PC-9 (cell line): ENCODE measurements around the gene PIK3R1. TPM values are rescaled to one million over a fixed set of nuclear protein-coding genes. Genes with fewer than 3 reads are reported as not detected.

Experiments
- BruUV-seq: library from RNA; stranded (reverse); fragments of 400-500 nt; replicated peaks from 2 replicates; lab custom pipeline; 2021; lab: Mats Ljungman, UMichigan
- CTCF ChIA-PET: fragments of 300-600 bp; sonication (Branson Sonifier 250); formaldehyde crosslinking; loops from one replicate; lab custom pipeline; 2022; ENCODE audit warnings: antibody characterized with exemption; lab: Charles Lee
- POLR2A ChIA-PET: fragments of 300-600 bp; sonication (Branson Sonifier 250); formaldehyde crosslinking; loops from one replicate; lab custom pipeline; 2022; ENCODE audit warnings: antibody characterized with exemption; ENCODE audit not compliant: unreplicated experiment; lab: Charles Lee
- DNase-seq, 2 experiments: peaks; one replicate each; pipeline versions ENCODE4 v3.0.0 to v3.0.0-alpha.2; 2015 to 2022; ENCODE audit warnings: mixed read lengths in 1 of 2
- H2AFZ ChIP-seq: fragments of 200-600 bp; sonication (generic); 2 replicates; pipeline ENCODE4 v1.8.1; 2017; ENCODE audit warnings: antibody characterized with exemption
- H3F3A ChIP-seq: fragments of 200-600 bp; sonication (generic); 2 replicates; pipeline ENCODE4 v1.8.1; 2017; ENCODE audit warnings: antibody characterized with exemption, mild to moderate bottlenecking, low read depth; ENCODE audit not compliant: insufficient read depth
- H3K27ac ChIP-seq: fragments of 200-600 bp; sonication (generic); 2 replicates; pipeline ENCODE4 v1.6.1; 2016; ENCODE audit warnings: mixed run types
- H3K27me3 ChIP-seq: fragments of 200-600 bp; sonication (generic); 2 replicates; pipeline ENCODE4 v1.6.1; 2016; ENCODE audit warnings: low read depth, mixed run types; ENCODE audit not compliant: insufficient read depth
- H3K36me3 ChIP-seq: fragments of 200-600 bp; sonication (generic); 2 replicates; pipeline ENCODE4 v1.6.1; 2016; ENCODE audit warnings: low read depth, mixed run types
- H3K4me1 ChIP-seq: fragments of 200-600 bp; sonication (generic); replicated peaks from 2 replicates; pipeline ENCODE4 v1.6.1; 2016; ENCODE audit warnings: mixed run types; ENCODE audit not compliant: insufficient read depth
- H3K4me2 ChIP-seq: fragments of 200-600 bp; sonication (generic); 2 replicates; pipeline ENCODE4 v1.6.1; 2017; ENCODE audit warnings: mixed run types
- H3K4me3 ChIP-seq: fragments of 200-600 bp; sonication (generic); 2 replicates; pipeline ENCODE4 v1.6.1; 2016; ENCODE audit warnings: mixed run types
- H3K79me2 ChIP-seq: fragments of 200-600 bp; sonication (generic); 2 replicates; pipeline ENCODE4 v1.6.1; 2017; ENCODE audit warnings: low read depth, mixed run types
- H3K9me2 ChIP-seq: fragments of 200-600 bp; sonication (generic); 2 replicates; pipeline ENCODE4 v1.8.1; 2017; ENCODE audit warnings: mild to moderate bottlenecking; ENCODE audit not compliant: insufficient read depth
- H3K9me3 ChIP-seq: fragments of 200-600 bp; sonication (generic); 2 replicates; pipeline ENCODE4 v1.8.1; 2016; ENCODE audit warnings: low read depth; ENCODE audit not compliant: insufficient read depth
- H4K20me1 ChIP-seq: fragments of 200-600 bp; sonication (generic); 2 replicates; pipeline ENCODE4 v1.8.1; 2017; ENCODE audit not compliant: insufficient read depth
- CTCF ChIP-seq: fragments of 200-600 bp; sonication (generic); conservative IDR thresholded peaks from 2 replicates; pipeline ENCODE4 v1.6.1; 2017; ENCODE audit warnings: mixed run types, antibody characterized with exemption, mild to moderate bottlenecking, moderate library complexity
- EZH2 ChIP-seq: fragments of 200-600 bp; sonication (generic); IDR thresholded peaks from 2 replicates; pipeline ENCODE4 v1.8.0; 2017; ENCODE audit warnings: antibody characterized with exemption, low read depth
- intact Hi-C: fragments of 100-400 bp; cut with micrococcal nuclease; formaldehyde crosslinking; loops from one replicate; pipeline ENCODE4 v1.10.0; 2022; ENCODE audit not compliant: unreplicated experiment
- total RNA-seq: library from RNA; stranded (reverse); gene quantifications from 2 replicates; pipeline ENCODE4 v1.2.3, GENCODE V29; 2021

The PIK3R1 gene
- total RNA-seq, 1 experiment from 2014 or later: 15.9 TPM

- no TSS peak for BruUV-seq
- Histone ChIP-seq H3K79me2 (no peaks in the 10 kb centered on the region), H4K20me1 (peaks cover 7% of the 10 kb centered on the region; the same call in 1 of the 2 replicates), H3K36me3 (no peaks in the 10 kb centered on the region), H3K4me2 (no peak overlapping the region), H2AFZ (no peak overlapping the region), H3K4me3 (no peak overlapping the region), H3K4me1 (no peaks in the 10 kb centered on the region), H3K9me3 (no peaks in the 10 kb centered on the region), H3K27me3 (no peaks in the 10 kb centered on the region), H3F3A (no peaks in the 10 kb centered on the region), H3K27ac (no peak overlapping the region), H3K9me2 (no peaks in the 10 kb centered on the region)
- no peak for DNase-seq
- no peak for TF ChIP-seq EZH2
- TF ChIP-seq CTCF: no peak
- ChIA-PET CTCF (interaction anchor here (1.6 kb wide), 1 partner anchor 1005 kb away, joined by 9 read pairs; no protein-coding TSS in a partner anchor), POLR2A (no interaction called here)
- intact Hi-C loops: loop anchor here (5.0 kb wide), 2 partner anchors 759 to 1439 kb away; no protein-coding TSS in a partner anchor
Observed at GRCh38 chr5:68251386-68251785, 35.8 kb downstream of the PIK3R1 start.

GRCh38 chr5:68251804-68252522 is 36.4 kb downstream of the PIK3R1 start:
- no peak overlapping the region for H3K27ac ChIP-seq
- H3K4me1 ChIP-seq: no peaks in the 10 kb centered on the region
- H3K9me2 ChIP-seq: no peaks in the 10 kb centered on the region
- no peak overlapping the region for H3K4me2 ChIP-seq
- no peak overlapping the region for H3K4me3 ChIP-seq
- peaks cover 6% of the 10 kb centered on the region; the same call in 1 of the 2 replicates for H4K20me1 ChIP-seq
- H3K79me2 ChIP-seq: no peaks in the 10 kb centered on the region
- no peak overlapping the region for H2AFZ ChIP-seq
- no peaks in the 10 kb centered on the region for H3K27me3 ChIP-seq
- BruUV-seq: no TSS peak
- no peak for DNase-seq
- H3F3A ChIP-seq: no peaks in the 10 kb centered on the region
- H3K36me3 ChIP-seq: no peaks in the 10 kb centered on the region
- CTCF ChIA-PET: interaction anchor here (0.5 to 1.6 kb wide), 7 partner anchors 35 to 1090 kb away, joined by 3 to 9 read pairs (median 4); no protein-coding TSS in a partner anchor
- POLR2A ChIA-PET: no interaction called here
- intact Hi-C loops: loop anchor here (1.0 to 5.0 kb wide), 4 partner anchors 760 to 1440 kb away; no protein-coding TSS in a partner anchor
- H3K9me3 ChIP-seq: no peaks in the 10 kb centered on the region
- no peak for TF ChIP-seq EZH2
- TF ChIP-seq CTCF: no peak

GRCh38 chr5:68252673-68253623 is 37.4 kb downstream of the PIK3R1 start:
- H4K20me1 ChIP-seq: 0 out of 2 replicates have a peak, but pooled peaks cover 4% of the 10 kb centered on the region
- no peaks in the 10 kb centered on the region for H3K4me1 ChIP-seq
- intact Hi-C loops: loop anchor here (1.0 to 5.0 kb wide), 4 partner anchors 761 to 1441 kb away; no protein-coding TSS in a partner anchor
- H3F3A ChIP-seq: no peaks in the 10 kb centered on the region
- no peaks in the 10 kb centered on the region for H3K79me2 ChIP-seq
- no peaks in the 10 kb centered on the region for H3K9me3 ChIP-seq
- DNase-seq: peak in 1 of 2 experiments; percentile 46
- ChIA-PET CTCF (interaction anchor here (0.5 to 1.6 kb wide), 8 partner anchors 36 to 1091 kb away, joined by 3 to 9 read pairs (median 4); no protein-coding TSS in a partner anchor), POLR2A (interaction anchor here (0.7 kb wide), 1 partner anchor 19 kb away, joined by 3 read pairs; no protein-coding TSS in a partner anchor)
- H2AFZ ChIP-seq: no peak overlapping the region
- H3K4me2 ChIP-seq: no peak overlapping the region
- TF ChIP-seq EZH2 (no peak), CTCF (peak; percentile 79)
- H3K4me3 ChIP-seq: no peak overlapping the region
- no peaks in the 10 kb centered on the region for H3K27me3 ChIP-seq
- no peaks in the 10 kb centered on the region for H3K36me3 ChIP-seq
- H3K9me2 ChIP-seq: no peaks in the 10 kb centered on the region
- BruUV-seq: no TSS peak
- H3K27ac ChIP-seq: no peak overlapping the region
